Common myeloid progenitor, CD34-positive (primary cell): ENCODE measurements around the gene PTPRN2.
"Not testable (repeated sequence)": the region's sequence is repeated elsewhere in the genome, so short reads cannot be mapped to it uniquely, and the experiment has no call there.

Source experiments
- CTCF ChIA-PET: fragments of 350-600 bp; sonication (Branson Sonifier 250); formaldehyde crosslinking; loops from one replicate; lab custom pipeline; 2021; ENCODE audit warnings: antibody characterized with exemption; lab: Charles Lee
- POLR2A ChIA-PET: fragments of 350-600 bp; sonication (Branson Sonifier 250); formaldehyde crosslinking; loops from one replicate; lab custom pipeline; 2021; ENCODE audit warnings: antibody characterized with exemption; lab: Charles Lee
- DNase-seq, 3 donors: peaks; one replicate each; pipeline versions ENCODE4 v3.0.0 to v3.0.0-alpha.2; 2013
- H3K27ac ChIP-seq, 2 experiments: 1 replicate in 1 of 2; 2 replicates in 1 of 2; pipeline ENCODE4 v1.7.0; 2013; ENCODE audit warnings: inconsistent platforms in 2 of 2, low read length in 2 of 2, mild to moderate bottlenecking in 2 of 2, low read depth in 1 of 2, moderate library complexity in 1 of 2; ENCODE audit not compliant: severe bottlenecking in 2 of 2, insufficient read depth in 1 of 2, poor library complexity in 1 of 2
- H3K27me3 ChIP-seq, 5 experiments: replicated peaks in 2 of 5; 1 replicate in 3 of 5; 2 replicates in 2 of 5; pipeline versions ENCODE4 v1.6.1 to v1.7.0; 2013; ENCODE audit warnings: low read length in 4 of 5, mild to moderate bottlenecking in 2 of 5, moderate library complexity in 2 of 5, inconsistent platforms in 1 of 5; ENCODE audit not compliant: insufficient read depth in 5 of 5, control insufficient read depth in 4 of 5
- H3K36me3 ChIP-seq, 4 experiments: 1 replicate in 2 of 4; 2 replicates in 2 of 4; pipeline versions ENCODE4 v1.6.1 to v1.7.0; 2013; ENCODE audit warnings: low read length in 3 of 4, control low read depth in 1 of 4, mild to moderate bottlenecking in 1 of 4; ENCODE audit not compliant: control insufficient read depth in 4 of 4, insufficient read depth in 4 of 4
- H3K4me1 ChIP-seq, 4 experiments: 1 replicate in 3 of 4; 2 replicates in 1 of 4; pipeline versions ENCODE4 v1.6.1 to v1.7.1; 2013; ENCODE audit warnings: low read length in 3 of 4, mild to moderate bottlenecking in 3 of 4, control low read depth in 1 of 4, inconsistent platforms in 1 of 4, moderate library complexity in 1 of 4; ENCODE audit not compliant: control insufficient read depth in 4 of 4, insufficient read depth in 4 of 4; ENCODE audit errors: control extremely low read depth in 1 of 4
- H3K4me3 ChIP-seq, 7 experiments: 1 replicate in 4 of 7; 2 replicates in 3 of 7; pipeline versions ENCODE4 v1.5.1 to v1.7.0; 2013; ENCODE audit warnings: mild to moderate bottlenecking in 7 of 7, low read length in 6 of 7, moderate library complexity in 6 of 7, inconsistent platforms in 2 of 7, low read depth in 2 of 7, control low read depth in 1 of 7; ENCODE audit not compliant: insufficient read depth in 4 of 7, control insufficient read depth in 1 of 7; ENCODE audit errors: extremely low read depth in 1 of 7
- H3K9me3 ChIP-seq, 5 experiments: 1 replicate in 4 of 5; 2 replicates in 1 of 5; pipeline versions ENCODE4 v1.6.1 to v1.7.1; 2013; ENCODE audit warnings: low read length in 4 of 5, mild to moderate bottlenecking in 2 of 5, inconsistent platforms in 1 of 5, low read depth in 1 of 5, moderate library complexity in 1 of 5; ENCODE audit not compliant: control insufficient read depth in 4 of 5, insufficient read depth in 2 of 5; ENCODE audit errors: control extremely low read depth in 1 of 5
- WGBS: methylation state at CpG from one replicate; pipeline ENCODE4 v1.1.5; 2013; ENCODE audit not compliant: insufficient coverage; 5-methylcytosine and 5-hydroxymethylcytosine counted together

PTPRN2 gene

DNA sequence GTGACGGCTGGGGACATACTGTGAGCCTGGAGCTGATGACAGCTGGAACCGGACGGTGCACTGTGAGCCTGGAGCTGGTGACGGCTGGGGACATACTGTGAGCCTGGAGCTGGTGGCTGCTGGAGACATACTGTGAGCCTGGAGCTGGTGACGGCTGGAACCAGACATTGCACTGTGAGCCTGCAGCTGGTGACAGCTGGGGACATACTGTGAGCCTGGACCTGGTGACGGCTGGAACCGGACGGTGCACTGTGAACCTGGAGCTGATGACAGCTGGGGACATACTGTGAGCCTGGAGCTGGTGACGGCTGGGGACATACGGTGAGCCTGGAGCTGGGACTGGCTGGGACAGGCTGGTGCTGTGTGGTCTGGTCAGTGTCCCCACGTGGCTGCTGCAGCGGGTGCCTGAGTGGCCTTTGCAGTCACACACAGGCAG, 47.9 kb downstream of the PTPRN2 start:
- no peak for DNase-seq
- Histone ChIP-seq H3K27me3 (no peaks in the 10 kb centered on the region), H3K36me3 (no peaks in the 10 kb centered on the region), H3K27ac (no peak overlapping the region), H3K4me3 (no peak overlapping the region), H3K4me1 (peaks cover 0 to 9% (median 4%) of the 10 kb centered on the region in 4 experiments), H3K9me3 (peaks cover 0 to 4% (median 0%) of the 10 kb centered on the region in 5 experiments)
- ChIA-PET POLR2A (no interaction called here), CTCF (no interaction called here)
- 98% methylated on average over 12 of the region's 12 CpGs for WGBS

GRCh38 chr7:158538156-158538946, 49.3 kb downstream of the PTPRN2 start:
- 96% methylated on average over 31 of the region's 36 CpGs for WGBS
- DNase-seq = no peak
- no peak overlapping the region for H3K4me3 ChIP-seq
- H3K27ac ChIP-seq = no peak overlapping the region
- no peaks in the 10 kb centered on the region for H3K36me3 ChIP-seq
- CTCF ChIA-PET = no interaction called here
- POLR2A ChIA-PET = no interaction called here
- H3K27me3 ChIP-seq = peaks cover 0 to 2% (median 0%) of the 10 kb centered on the region in 5 experiments
- H3K9me3 ChIP-seq = peaks cover 0 to 4% (median 0%) of the 10 kb centered on the region in 5 experiments
- H3K4me1 ChIP-seq = peaks cover 0 to 9% (median 4%) of the 10 kb centered on the region in 4 experiments

- Histone ChIP-seq H3K9me3 (peaks cover 0 to 4% (median 0%) of the 10 kb centered on the region in 5 experiments), H3K27me3 (peaks cover 0 to 4% (median 1%) of the 10 kb centered on the region in 5 experiments), H3K36me3 (no peaks in the 10 kb centered on the region), H3K4me3 (no peak overlapping the region), H3K4me1 (peaks cover 0 to 9% (median 4%) of the 10 kb centered on the region in 4 experiments), H3K27ac (no peak overlapping the region)
- CTCF ChIA-PET = no interaction called here
- WGBS = 92% methylated on average over 6 of the region's 7 CpGs
- POLR2A ChIA-PET = no interaction called here
- no peak for DNase-seq
These were observed 50.1 kb downstream of the PTPRN2 start for GRCh38 chr7:158537516-158537882.

- ChIA-PET CTCF (no interaction called here), POLR2A (no interaction called here)
- Histone ChIP-seq H3K9me3 (peaks cover 0 to 4% (median 0%) of the 10 kb centered on the region in 5 experiments), H3K27me3 (peaks cover 0 to 4% (median 3%) of the 10 kb centered on the region in 5 experiments), H3K4me1 (peaks cover 0 to 9% (median 4%) of the 10 kb centered on the region in 4 experiments), H3K27ac (no peak overlapping the region), H3K4me3 (no peak overlapping the region), H3K36me3 (no peaks in the 10 kb centered on the region)
- 65% methylated on average over 12 of the region's 13 CpGs for WGBS
- no peak for DNase-seq
These were observed 50.6 kb downstream of the PTPRN2 start for GRCh38 chr7:158536871-158537515.

DNA sequence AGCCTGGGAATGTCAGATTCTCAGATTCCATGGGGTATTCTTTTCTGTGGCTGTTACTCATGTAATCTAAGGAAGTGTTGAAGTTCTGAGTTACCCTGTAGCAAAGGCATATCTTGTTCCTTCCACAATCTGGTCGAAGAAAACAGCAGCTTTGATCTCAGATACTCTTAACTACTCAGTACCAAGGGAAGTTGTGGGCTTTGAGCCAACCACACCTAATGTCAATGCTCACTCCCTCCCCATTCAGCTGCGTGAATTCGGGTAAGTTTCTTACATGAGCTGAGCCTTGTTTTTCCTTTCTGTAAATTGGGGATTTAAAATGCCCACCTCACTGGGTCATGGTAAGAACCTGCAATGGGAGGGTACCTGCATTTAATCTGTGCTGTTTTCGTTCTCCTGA, 52.5 kb downstream of the PTPRN2 start:
- POLR2A ChIA-PET = no interaction called here
- H3K36me3 ChIP-seq = no peaks in the 10 kb centered on the region
- no peak overlapping the region for H3K4me3 ChIP-seq
- H3K27me3 ChIP-seq = peaks cover 0 to 14% (median 3%) of the 10 kb centered on the region in 5 experiments
- CTCF ChIA-PET = no interaction called here
- H3K27ac ChIP-seq = no peak overlapping the region
- peaks cover 0 to 6% (median 0%) of the 10 kb centered on the region in 4 experiments for H3K4me1 ChIP-seq
- 93% methylated on average over 4 of the region's 4 CpGs for WGBS
- peaks cover 0 to 4% (median 0%) of the 10 kb centered on the region in 5 experiments for H3K9me3 ChIP-seq
- DNase-seq = no peak

GRCh38 chr7:158534598-158534997, 53.0 kb downstream of the PTPRN2 start:
- Histone ChIP-seq H3K27ac (no peak overlapping the region), H3K27me3 (peaks cover 0 to 14% (median 3%) of the 10 kb centered on the region in 5 experiments), H3K4me3 (no peak overlapping the region), H3K9me3 (peaks cover 0 to 4% (median 0%) of the 10 kb centered on the region in 5 experiments), H3K4me1 (peaks cover 0 to 6% (median 0%) of the 10 kb centered on the region in 4 experiments), H3K36me3 (no peaks in the 10 kb centered on the region)
- no peak for DNase-seq
- ChIA-PET POLR2A (no interaction called here), CTCF (no interaction called here)
- 93% methylated on average over 12 of the region's 16 CpGs for WGBS

DNA sequence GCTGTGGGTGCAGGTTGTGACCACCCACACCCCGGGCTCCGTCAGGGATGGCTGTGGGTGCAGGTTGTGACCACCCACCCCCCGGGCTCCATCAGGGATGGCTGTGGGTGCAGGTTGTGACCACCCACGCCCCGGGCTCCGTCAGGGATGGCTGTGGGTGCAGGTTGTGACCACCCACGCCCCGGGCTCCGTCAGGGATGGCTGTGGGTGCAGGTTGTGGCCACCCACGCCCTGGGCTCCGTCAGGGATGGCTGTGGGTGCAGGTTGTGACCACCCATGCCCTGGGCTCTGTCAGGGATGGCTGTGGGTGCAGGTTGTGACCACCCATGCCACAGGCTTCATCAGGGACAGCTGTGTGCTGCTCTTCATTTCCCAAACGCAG, 53.5 kb downstream of the PTPRN2 start:
- H3K27ac ChIP-seq, POLR2A ChIA-PET, H3K9me3 ChIP-seq, H3K4me3 ChIP-seq, DNase-seq, H3K4me1 ChIP-seq, CTCF ChIA-PET, H3K36me3 ChIP-seq: not testable (repeated sequence)
- peaks cover 0 to 14% (median 3%) of the 10 kb centered on the region in 5 experiments for H3K27me3 ChIP-seq
- WGBS = 90% methylated on average over 12 of the region's 12 CpGs
